HG03575 (cell line): ENCODE data around the gene UBL7.

Source experiments
- ATAC-seq: cut with Tn5 transposase; IDR thresholded peaks from one replicate; pipeline ENCODE4 v1.9.1; 2021; ENCODE audit not compliant: unreplicated experiment, insufficient number of reproducible peaks, low FRiP score; ENCODE audit errors: extremely low read depth

UBL7 gene

DNA sequence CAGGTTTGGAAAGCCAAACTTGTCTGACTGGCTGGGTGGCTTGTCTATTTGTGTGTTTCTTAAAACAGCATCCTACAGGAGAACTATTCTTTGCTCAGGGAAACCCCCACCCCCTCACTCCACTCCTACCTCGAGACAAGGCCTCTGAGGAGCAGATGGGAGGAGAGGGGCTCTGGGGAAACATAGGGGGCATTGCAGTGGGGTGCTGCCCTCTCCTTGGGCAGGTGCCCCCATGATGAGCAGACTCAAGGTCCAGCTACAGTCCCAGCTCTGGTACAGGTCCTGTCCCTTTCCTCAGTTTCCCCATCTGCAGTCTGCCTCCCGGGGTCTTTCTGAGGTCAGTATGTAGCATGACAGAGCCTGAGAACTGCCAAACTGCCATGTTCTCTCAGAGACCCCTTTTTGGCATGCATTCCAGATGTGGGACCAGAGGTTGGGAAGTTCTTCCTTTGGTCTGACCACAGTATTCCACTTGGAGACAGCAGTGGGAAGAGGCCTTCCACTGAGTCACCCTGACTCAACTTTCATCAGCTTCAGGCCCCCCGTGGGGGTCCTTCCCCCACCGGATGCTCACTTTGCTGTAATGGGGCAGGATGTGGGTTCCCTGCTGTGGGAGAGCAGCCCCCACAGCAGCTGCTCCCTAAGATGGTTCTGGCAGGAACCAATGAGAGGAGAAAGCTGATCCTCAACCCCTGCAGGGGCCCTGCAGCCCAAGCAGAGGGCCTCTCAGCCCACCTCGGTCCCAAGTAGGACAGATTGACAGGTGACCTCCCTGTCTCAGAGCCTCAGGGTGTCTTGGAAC is 61.2 kb downstream of the UBL7 start:
- ATAC-seq = no peak

DNA sequence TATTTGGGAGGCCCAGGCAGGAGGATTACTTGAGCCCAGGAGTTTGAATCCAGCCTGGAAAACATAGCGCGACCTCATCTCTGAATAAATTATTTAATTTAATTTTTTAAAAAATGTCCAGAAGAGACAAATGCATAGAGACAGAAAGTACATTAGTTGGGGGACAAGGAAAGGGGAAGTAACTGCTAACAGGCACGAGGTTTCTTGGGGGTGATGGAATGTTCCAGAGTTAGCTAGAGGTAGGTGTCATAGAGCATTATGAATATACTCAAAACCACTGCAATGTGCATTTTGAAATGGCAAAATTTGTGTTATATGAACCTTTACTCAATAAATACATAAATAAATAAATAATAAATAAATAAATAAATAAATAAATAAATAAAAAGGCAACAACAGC is 61.9 kb downstream of the UBL7 start:
- ATAC-seq = no peak

DNA sequence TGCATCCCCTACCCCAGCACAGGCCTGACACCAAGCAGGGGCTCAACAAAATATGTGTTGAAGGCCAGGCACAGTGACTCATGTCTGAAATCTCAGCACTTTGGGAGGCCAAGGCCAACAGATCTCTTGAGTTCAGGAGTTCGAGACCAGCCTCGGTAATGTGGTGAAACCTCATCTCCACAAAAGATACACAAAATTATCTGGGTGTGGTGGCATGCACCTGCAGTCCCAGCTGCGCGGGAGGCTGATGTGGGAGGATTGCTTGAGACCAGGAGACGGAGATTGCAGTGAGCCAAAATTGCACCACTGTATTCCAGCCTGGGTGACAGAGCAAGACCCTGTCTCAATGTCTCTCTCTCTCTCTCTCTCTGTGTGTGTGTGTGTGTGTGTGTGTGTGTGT is 62.8 kb downstream of the UBL7 start:
- ATAC-seq = no peak

DNA sequence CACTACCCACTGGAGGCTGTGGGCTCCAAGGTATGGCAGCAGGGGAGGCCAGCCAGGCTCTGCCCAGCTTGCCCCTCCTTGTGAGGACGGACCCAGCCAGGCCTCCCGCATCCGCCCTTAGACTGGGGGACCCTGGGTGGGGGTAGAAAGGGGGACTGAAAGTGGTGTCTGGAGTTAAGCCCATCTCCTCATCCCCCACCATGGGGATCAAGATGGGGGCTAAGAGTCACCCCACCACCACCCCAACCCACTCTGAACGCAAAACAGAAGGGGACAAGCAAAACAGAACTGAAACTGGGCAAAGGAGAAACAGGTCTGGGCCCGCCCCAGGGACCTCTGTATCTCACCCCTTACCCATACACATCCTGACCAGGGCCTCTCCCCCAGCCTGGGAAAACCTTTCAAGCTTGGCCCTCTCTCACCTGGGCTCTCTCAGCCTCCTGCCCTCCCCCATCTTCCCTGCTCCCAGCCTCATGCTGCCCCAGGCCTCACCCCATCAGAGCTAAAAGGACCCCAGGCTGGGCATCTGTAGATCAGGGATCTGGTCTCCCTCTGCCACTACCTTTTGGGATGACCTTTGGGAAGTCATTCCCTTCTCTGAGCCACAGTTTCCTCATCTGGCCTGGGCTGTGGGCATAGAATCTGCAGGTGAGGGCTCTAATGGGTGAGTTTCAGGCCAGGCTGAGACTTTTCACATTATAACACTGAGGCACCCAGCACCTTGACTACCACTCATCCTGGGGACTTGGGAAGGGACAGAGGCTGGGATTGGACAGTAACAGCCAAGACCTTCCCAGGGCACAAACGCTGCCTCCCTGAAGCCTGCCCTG is 63.5 kb downstream of the UBL7 start:
- no peak for ATAC-seq

DNA sequence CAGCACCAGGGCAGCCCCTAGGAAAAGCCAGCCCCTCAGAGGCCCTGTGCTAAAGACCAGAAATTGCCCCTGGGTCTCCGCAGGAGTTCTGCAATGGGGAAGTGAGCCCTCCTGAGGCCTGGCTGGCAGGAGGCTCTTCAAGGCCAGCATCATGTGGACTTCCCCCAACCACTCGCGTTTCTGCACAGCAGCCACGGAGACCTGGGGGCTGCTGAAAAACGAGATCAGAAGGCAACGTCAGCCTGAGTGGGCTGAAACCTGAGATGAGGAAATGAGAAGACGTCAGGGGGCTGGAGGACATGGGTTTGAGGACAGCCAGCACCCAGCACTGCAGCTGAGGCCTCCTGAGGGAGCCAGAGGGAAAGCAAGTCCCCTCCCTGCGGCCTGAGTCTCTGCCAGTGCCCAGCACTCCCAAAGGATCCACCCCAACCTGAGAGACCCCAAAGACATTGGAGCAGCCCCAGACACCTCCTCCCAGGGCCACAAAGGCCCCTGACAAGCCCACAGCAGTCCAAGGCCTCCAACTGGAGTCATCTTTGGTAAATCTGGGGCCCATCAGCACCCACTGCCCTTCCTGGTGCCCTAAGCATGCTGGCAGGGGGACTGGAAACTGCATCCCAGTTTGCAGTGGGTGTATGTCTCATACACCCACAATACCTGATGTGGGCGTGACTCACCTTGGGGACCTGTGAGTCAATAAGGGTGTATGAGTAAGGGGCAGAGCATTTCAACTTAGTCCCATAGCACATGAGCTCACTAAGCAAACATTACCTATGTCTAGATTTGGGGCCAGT is 64.3 kb downstream of the UBL7 start:
- no peak for ATAC-seq

DNA sequence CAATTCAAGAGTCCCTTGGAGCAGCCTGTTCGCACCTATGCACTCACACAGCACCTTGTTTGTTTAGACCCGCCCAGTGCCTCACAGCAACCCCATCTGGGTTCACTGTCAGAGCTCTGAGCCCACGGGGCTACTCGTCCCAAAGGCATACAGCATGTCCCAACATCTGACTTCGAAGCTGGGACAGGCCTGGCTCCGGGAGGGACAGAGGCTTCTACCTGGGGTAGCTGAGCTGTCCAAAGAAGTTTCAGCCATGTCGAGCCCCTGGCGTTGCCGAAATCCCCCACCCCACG is 64.9 kb downstream of the UBL7 start:
- no peak for ATAC-seq
